ENCODE results near the gene ASB2.
A peak's percentile ranks its signal among the peaks of the same experiment; 100 is the strongest.

ASB2 gene

DNA sequence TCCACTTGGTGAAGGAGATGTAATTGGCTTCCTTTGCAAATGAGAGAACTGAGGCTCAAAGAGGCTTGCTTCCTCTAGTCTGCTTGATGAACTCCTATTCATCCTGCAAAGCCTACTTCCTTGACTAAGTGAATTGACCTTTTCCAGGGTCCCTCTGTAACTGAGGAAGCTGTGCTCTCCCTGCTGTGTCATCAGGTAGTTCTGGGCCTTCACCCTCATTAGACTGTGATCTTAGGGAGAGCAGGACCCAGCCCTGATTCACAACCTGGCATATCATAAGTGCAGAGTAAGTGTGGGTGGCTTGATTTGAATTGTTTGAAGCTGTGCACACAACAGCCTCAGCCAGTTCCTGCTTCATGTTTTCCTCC, 16.3 kb downstream of the ASB2 start:
- DNase-seq: no peak

DNA sequence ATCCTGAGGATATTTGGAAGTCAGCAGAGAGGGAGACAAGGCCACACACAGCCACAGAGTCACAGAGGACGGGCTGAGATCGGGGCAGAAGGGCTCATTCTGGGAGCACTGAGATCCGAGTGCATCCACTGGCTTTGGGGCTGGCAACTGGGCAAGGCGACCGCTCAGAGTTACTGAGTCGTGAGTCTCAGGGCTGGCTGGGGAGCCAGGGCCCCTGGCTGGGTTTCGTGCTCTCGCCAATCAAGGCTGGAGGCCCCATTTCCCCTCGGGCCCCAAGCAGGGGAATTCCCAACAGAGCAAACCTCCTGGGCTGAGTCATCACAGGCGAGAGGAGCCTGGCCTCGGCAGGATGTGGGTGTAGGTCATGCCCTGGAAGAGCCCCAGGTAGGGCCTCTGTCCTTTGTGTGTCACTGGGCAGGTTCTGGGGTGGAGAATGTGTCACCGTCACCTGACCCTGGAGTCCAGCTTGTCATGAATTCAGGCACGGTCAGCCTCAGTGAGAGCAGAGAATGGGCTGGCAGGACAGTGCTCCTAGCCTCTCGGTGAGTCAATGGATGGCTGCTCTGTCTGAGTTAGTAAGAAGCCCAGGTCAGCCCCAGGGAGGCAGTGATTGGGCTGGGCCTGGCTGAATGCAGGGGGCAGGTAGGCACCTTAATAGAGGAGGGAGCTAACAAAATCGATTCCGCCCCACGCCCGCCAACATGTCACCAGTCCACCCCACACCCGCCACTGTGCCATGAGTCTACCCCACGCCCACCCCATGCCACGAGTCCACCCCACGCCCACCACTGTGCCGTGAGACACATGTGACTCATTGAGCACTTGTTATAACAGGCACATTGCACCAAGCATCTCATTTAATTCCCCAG, 16.9 kb downstream of the ASB2 start:
- peak; percentile 95 for DNase-seq

DNA sequence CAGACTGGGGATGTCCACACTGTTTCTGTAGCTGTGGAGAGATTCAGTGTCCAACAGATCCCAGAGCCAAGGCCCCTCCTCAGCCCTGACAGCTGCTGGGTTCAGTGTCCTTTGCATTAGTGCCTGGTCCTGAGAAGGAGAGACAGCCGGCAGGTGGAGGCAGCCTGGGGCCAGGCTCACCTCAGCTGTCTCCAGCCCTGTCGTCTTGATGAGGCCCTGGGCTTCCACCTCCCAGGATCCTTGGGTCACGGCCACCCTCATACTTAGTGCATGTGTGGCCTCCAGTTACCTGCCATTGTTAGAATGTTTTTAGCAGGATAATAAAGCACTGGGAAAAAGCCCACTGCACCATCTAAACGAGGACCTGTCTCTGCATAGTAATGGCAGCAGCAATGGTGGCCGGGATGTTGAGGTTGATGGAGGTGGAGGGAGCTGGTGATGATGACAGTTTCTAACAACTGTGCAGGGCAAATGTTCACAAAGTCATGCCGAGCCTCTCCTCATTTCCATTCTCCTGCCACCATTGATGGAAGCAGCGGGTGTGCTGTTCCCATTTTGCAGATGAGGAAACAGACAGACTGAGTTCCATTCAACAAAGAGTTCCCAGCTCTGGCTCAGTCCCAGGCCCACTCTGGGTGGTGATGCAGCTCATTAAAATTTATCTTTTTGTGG, 17.7 kb downstream of the ASB2 start:
- no peak for DNase-seq

DNA sequence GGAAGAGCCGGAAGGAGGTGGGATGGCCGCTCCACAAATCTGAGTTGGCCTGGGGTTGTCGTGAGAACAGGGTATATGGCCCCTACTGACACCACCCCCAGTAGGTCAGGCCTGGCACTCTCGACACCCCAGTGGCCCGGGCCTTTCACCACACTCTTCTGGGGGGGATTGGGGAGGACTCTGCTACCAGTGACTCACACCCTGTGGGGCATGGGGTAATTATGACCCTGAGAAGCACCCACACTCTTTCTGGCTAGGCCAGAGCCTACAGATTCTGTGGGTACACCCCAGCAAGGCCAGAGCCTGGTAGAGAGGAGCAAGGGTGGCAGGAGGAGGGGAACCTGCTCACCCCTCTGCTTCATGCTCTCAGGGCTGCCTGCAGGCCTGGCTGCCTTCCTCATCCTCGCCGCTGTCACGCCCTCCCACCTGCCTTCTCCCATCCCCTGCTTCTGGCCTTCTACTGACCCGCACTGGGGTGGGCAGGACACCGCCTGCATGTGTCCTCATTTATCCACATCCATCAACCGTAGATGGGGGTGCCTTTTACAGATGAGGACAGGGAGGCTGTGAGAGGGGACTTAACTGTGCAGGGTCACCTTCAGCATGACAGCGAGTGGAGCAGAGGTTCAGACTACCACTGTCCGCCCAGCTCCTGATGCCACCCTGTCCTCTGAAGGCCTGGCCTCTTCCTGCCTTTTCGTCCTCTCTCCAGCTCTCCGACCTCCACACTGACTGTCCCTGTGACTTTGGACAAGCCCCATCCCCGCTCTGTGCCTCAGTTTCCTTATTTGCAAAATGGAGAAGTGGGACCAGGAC, 18.4 kb downstream of the ASB2 start:
- no peak for DNase-seq

DNA sequence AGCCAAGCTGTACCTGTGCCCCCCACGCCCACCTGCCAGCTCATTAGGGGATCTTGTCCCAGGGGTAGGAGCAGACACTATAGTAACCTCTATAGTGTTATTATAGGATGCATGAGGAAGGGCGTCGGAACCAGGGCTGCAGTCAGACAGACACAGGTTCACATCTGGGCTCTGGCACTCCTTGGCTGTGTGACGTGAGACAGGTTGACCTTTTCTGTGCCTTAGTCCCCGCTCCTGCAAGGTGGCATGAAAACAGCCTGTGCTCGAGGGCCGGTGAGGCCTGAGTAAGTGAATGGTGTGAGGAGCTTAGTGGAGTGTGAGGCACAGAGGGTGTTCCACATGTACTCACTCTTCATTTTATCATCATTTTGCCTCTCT, 19.0 kb downstream of the ASB2 start:
- DNase-seq: no peak

DNA sequence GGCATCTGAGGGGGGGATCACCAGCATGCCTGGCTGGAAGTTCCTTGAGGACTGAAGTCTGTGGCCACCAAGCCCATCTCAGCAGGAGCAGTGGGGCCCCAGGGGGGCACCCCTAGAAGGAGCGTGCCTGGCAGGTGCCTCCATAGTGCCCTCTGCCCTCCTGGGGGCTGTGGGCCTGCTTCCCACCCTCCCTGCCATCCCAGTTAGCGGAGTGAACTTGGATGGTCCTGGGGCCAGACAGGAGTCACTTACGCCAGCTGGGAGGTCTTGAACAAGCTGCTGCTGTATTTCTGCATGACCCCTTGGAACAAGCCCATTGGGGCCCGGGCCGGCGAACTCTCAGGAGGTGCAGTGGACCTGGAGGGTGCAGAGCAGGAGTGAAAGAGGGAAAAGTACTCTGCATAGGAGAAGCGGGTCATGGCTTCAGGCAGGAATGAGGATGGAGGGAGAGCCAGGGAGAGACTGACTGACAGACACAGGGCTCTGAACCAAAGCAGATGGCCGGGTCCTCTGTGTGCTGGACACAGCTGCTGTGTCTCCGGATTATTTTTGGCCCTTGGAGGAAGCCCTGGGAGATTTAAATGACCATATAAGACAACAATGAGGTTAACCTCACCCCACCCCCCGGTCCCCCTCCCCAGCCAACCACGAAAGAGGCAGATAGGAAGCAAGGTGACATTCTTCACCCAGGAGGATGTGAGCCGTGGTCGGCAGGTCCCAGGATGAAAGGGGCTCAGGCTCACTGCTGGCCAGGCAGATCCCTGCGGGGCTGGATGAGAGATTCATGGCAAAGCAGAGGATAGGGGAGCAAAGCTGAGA, 19.6 kb downstream of the ASB2 start:
- DNase-seq: no peak

DNA sequence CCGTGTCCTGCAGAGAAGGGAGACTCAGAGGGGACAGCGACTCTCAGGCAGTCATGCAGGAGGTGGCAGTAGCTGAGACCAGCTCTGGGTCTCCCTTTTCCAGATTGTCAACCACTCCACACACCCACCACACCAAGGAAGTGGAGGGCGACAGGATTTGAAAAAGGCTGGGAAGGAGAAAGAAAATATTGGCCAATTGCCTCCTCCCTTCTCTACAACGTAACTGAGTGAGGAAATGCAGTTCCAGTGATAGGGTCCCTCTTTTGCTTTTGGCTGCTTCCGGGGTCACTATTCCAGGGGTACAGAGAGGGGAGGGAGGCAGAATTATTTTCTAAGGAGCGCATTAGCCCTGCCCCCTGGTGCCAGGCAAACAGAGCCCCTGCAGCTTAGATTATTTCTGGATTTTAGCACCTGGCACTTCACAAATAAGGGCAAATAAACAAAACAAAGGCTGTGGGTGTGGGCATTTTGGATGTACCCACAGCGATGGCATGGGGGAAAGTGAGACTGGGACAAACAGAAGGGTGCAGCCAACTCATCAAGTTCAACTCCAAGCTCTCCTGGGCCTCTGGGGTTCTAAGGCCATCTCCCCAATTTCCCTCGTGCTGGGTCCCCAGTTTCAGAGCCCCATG, 20.4 kb downstream of the ASB2 start:
- DNase-seq: no peak

DNA sequence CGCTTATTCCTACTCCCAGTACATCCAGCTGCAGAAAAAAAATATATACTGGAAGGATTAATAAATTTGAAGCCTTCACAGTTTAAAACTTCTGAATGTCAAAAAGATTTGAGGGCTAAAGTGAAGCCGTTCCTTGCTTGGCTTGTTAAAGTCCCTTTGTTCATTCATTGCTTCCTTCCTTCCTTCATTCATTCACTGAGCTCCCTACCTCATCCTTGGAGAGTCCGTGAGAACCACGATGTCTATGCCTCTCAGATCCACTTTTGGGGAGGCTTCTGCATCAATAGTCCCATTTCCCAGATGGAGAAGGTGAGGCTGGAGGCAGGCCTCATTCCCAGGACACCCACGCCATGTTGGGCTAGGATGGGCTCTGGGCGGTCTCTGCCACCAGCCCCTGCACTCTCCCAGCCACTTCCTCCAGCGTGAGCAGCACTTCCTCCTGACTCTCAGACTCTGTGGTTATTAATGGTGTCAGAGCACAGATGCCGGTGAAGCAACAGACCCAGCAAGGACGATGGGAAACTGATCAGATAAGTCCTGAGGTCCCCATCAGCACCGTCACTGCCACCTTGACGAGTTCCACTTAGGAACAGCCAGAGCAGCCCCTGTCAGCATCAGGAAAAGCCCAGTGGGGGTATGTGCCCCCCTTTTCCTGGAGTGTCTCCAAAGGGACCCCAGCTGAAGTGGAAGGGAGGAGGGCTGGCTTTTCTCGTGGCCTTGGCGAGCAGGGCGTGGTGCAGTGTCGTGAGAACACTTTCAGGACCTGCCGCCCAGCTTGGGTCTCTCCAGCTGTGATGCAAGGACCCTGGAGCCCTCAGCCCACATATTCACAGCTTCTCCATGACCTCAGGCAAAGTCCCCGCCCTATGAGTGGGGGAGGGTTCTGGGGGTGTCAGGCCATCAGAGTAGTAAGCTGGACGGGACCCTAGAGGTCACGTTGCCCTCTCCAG, 21.2 kb downstream of the ASB2 start:
- peak; percentile 76 for DNase-seq

DNA sequence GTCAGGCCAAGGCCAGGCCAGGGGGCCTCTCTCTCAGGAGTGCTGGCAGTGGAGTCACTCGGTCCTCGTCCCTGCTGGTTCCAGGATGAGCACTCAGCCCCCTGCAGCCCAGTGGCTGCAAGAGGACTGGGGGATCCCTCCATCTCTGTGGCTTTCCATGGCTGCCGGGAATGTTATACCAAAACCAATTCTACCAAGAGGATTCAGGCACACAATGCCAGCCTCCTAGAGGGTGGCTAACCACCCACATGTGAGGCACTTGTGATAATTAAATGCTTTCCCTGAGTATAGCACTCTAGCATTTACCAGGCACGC, 21.9 kb downstream of the ASB2 start:
- no peak for DNase-seq

DNA sequence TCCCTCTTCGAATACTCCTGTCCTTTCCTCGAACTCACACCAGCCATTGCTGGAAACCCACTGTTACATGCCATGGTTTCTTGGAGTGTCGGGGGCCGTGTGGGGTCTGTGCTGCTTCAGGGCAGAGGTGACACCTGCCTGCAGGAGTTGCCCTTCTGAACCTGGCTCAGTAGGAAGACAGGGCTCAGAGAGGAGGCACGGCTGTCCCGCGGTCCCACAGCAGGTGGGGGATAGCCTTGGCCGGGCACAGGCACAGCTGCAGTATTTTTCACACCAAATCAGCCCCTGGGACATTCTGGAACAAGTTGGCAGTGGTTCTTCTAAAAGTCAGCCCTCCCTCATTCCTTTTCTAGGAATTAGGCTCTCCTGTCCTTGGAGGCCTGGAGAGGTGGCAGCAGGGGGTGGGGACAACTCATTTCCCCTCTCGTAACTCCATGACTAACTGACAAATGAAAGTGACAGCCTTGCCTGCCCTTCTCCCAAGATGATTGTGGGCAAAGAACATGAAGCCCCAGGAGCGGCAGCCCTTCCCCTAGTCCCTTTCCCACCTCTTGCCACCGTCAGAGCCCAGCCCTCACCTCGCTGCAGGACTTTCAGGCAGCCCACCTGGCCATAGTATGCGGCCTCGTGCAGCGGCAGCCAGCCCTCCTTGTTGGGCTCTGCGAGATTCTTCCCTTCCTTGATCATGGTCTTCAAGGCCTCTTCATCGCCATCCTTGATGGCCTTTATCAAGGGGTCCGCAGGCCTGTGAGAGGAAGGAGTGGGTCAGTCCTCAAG, 22.4 kb downstream of the ASB2 start:
- DNase-seq: no peak

DNA sequence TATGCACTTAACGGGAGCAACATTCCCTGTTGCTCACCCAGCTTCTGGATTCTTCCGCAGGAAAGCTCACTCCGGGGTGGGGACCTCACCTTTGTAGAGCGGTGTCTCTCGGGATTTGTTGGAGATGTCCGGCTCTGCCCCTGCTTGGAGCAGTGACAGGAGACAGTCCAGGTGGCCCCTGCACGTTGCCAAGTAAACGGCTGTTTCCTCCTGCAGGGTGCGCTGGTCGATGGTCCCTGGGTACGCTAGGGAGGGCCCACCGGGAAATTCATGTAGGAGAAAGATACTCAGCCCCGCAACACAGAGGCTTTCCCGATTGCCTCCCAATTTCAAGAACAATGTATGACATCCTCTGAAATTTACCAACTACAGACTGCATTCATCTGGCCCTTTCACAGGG, 23.1 kb downstream of the ASB2 start:
- DNase-seq: no peak

DNA sequence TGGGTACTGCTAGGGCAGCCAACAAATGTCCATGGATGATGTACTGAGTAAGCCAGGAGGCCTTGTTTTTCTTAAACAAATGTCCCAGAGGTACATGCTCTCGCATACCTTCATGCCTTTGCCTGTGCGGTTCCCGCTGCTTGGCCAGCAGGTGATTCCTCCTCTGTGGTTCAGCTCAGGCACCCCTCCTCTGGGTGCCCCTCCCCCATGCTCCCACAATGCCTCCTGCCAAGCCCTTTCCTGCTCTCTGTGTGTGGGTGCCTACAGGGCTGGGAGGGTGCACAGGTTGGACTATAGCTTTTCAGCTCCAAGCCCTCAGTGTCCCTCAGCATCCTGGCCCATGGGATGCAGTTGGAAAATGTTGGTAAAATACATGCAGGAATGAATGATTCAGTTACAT, 23.5 kb downstream of the ASB2 start:
- no peak for DNase-seq

DNA sequence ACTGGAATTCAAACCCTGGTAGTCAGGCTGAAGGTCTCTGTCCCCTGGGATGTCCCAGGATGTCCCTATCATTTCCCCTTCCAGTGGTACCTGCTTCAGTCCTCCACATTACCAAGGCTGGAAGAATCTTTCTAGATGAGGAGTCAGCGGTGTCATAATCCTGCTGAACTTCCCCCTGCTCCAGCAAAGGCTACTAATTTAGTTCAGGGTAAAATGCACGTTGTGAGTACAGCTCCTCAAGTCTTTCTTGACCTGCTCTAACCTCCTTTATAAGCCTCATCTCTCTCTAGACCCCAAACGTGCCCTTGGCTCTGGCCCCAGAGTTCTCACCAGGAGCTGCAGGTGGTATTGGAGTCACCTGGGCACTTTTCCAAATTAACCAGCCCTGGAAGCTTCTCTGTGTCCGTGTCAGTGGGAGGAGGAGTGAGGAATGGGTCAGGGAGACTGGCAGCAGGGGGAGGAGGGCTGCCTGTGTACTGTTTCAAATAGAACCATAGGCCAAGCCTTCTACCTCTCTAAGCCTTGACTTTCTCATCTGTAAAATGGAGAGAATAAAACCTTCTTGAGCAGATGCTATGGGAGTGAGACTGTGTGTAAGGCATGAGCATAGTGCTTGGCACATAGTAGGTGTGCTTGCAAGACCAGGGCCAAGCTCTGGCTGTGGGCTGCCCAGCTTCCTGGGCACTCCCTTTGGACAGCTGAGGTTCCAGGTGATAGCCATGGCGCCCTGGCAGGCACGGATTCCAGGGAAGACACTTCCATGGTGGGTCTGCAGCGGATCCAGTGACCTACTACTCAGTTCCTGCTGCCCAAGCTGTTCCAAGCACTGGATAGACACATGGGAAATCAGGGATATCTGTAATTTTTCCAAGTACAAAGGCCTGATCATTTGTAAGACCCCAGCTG, 24.5 kb downstream of the ASB2 start:
- DNase-seq: no peak

DNA sequence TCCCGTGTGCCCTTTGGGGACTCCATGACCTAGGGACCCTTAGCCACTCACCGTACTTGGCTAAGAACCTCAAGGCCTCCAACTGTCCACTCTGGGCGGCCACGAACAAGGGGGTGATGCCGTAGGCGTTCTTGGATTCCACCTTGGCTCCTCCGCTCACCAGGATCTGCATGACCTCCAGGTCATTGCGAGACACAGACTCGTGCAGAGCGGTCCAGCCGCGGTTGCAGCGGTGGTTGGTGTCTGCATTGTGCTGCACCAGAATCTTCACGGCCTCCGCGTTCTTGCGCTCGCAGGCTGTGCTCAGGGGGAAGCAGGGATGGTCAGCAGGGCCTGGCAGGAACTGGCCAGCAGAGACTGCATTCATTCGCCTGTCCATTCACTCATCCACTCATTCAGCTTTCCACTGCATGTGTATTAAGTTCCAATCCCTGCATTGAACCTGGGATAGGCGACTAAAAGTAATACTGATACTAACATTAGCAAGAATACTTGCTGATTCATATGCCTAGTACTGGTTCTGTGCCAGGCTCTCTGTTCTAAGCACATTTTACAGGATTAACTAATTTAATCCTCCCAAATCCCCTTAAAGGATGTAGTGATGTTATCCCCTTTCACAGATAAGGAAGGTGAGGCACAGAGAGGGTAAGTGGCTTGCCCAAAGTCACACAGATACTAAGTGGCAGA, 25.3 kb downstream of the ASB2 start:
- no peak for DNase-seq

DNA sequence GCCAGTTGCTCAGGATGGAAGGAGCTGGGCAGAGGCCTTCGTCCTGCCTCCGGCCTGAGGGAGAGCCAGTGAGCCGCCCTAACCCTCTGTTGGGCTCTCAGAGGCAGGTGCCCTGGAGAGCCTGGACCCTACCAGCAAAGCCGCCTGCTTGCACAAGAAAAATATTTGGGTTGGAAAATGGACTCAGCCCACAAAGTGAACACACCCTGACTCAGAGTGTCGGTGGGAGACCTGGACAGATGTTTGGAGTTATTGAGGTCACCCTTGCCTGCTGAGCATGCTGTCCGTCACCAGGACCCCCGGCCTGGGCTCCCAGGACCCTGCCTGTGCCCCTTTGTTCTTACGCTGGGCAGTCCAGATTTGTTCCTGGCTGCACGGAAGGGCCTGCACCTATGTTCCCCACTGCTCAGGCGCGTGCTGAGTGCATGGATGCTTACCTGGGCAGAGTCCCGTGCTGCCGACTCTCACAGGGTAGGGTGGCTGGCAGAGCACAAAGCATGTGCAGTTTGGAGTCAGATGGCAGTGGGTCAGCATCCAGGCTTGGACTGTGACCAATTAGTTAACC, 26.8 kb downstream of the ASB2 start:
- DNase-seq: no peak

DNA sequence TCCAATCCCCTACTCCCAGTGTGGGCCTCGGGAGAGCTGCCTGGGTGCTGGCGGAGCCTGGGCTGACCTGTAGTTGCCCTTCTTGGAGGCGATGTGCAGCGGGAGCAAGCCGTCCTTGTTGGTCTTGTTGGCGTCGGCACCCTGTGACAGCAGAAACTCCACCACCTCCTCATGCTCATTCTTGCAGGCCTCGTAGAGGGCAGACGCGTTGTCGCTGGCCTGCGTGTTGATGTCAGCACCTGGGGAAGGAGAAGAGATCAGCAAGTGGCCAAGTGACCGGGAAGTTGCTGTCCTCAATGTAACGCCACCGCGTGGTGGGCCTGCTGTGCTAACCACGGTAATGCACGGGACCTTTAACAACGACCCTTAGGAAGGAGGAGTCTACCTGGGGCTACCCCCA, 29.1 kb downstream of the ASB2 start:
- no peak for DNase-seq

DNA sequence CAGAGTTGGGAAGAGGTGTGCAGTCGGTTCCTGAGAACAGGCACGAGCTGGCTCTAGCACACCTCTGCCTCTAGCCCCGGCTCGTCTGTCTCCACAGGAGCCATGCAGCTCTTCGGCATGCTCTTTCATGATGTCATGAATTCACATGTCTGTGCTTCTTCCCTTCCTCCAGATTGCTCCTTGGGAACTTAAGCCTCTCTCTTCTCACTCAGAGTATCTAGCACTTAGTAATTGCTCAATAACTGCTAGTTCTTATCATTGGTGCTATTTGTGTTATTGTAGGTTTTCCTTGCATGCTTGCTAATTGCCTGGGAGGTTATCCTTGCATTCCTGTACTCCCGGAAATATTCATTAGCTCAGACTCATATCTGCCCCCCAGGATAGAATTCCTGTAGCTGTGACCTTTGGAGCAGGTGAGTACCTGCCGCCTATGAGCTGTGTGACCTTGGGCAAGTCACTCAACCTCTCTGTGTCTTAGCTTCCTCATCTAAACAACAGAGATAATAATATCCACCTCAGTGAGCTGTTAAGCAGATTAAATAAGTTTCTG, 29.8 kb downstream of the ASB2 start:
- DNase-seq: no peak

DNA sequence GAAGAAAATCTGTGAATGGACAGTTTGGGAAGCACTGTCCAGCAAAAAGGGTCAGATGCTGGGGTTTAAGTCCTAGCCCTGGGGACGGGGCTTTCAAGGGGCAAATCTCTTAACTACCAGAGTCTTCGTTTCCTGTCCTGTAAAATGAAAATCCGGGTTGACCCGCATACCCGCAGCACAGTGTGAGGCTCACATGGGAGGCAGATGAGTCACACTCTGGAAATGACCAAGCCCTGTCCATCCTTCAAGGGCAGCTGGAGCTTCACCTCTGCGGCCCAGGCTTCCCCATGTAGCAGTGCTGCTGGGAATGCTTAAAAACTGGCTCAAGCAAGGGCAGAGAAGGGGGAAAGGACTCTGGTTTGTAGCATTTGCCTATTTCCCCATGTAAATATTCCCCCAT, 30.3 kb downstream of the ASB2 start:
- no peak for DNase-seq
